HL-60 (cell line): ENCODE measurements around the gene LRP10.

Experiments
- TF ChIP-seq, protein P1 (sequence below): IDR thresholded peaks from one replicate; pipeline ENCODE4 v1.5.1; 2011; ENCODE audit warnings: low read length, control low read depth, inconsistent platforms; ENCODE audit not compliant: insufficient read depth
- TF ChIP-seq, protein P2 (sequence below): IDR thresholded peaks from 2 replicates; pipeline ENCODE4 v1.6.1; 2012; ENCODE audit warnings: low read depth; ENCODE audit not compliant: insufficient replicate concordance

DNA sequence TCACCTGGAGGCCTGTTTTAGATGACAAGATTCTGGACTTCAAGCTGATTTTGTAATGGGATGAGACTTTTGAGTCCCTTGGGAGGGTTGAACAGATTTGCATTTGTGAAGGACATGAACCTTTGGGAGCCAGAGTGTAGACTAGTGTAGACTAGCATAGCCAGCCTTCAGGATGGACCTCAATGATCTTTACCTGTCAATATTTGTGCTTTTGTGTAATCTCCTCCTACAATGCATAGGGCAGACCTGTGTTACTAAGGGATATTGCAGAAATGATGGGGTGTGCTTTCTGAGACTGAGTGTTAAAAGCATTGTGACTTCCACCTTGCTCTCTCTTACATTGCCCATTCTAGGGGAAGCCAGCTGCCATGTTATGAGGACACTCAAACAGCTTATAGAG lies 9.9 kb upstream of the LRP10 start:
- TF ChIP-seq, protein P1, sequence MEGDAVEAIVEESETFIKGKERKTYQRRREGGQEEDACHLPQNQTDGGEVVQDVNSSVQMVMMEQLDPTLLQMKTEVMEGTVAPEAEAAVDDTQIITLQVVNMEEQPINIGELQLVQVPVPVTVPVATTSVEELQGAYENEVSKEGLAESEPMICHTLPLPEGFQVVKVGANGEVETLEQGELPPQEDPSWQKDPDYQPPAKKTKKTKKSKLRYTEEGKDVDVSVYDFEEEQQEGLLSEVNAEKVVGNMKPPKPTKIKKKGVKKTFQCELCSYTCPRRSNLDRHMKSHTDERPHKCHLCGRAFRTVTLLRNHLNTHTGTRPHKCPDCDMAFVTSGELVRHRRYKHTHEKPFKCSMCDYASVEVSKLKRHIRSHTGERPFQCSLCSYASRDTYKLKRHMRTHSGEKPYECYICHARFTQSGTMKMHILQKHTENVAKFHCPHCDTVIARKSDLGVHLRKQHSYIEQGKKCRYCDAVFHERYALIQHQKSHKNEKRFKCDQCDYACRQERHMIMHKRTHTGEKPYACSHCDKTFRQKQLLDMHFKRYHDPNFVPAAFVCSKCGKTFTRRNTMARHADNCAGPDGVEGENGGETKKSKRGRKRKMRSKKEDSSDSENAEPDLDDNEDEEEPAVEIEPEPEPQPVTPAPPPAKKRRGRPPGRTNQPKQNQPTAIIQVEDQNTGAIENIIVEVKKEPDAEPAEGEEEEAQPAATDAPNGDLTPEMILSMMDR, result no peak
- TF ChIP-seq, protein P2, sequence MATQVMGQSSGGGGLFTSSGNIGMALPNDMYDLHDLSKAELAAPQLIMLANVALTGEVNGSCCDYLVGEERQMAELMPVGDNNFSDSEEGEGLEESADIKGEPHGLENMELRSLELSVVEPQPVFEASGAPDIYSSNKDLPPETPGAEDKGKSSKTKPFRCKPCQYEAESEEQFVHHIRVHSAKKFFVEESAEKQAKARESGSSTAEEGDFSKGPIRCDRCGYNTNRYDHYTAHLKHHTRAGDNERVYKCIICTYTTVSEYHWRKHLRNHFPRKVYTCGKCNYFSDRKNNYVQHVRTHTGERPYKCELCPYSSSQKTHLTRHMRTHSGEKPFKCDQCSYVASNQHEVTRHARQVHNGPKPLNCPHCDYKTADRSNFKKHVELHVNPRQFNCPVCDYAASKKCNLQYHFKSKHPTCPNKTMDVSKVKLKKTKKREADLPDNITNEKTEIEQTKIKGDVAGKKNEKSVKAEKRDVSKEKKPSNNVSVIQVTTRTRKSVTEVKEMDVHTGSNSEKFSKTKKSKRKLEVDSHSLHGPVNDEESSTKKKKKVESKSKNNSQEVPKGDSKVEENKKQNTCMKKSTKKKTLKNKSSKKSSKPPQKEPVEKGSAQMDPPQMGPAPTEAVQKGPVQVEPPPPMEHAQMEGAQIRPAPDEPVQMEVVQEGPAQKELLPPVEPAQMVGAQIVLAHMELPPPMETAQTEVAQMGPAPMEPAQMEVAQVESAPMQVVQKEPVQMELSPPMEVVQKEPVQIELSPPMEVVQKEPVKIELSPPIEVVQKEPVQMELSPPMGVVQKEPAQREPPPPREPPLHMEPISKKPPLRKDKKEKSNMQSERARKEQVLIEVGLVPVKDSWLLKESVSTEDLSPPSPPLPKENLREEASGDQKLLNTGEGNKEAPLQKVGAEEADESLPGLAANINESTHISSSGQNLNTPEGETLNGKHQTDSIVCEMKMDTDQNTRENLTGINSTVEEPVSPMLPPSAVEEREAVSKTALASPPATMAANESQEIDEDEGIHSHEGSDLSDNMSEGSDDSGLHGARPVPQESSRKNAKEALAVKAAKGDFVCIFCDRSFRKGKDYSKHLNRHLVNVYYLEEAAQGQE, result no peak
